GM19023 (cell line): ENCODE results near the gene HBA1.
"Not testable (repeated sequence)": the region's sequence is repeated elsewhere in the genome, so short reads cannot be mapped to it uniquely, and the experiment has no call there.

ENCODE experiments used
- ATAC-seq: cut with Tn5 transposase; IDR thresholded peaks from one replicate; pipeline ENCODE4 v1.9.1; 2021; ENCODE audit warnings: mild to moderate bottlenecking, moderate library complexity; ENCODE audit not compliant: unreplicated experiment

HBA1 gene

DNA sequence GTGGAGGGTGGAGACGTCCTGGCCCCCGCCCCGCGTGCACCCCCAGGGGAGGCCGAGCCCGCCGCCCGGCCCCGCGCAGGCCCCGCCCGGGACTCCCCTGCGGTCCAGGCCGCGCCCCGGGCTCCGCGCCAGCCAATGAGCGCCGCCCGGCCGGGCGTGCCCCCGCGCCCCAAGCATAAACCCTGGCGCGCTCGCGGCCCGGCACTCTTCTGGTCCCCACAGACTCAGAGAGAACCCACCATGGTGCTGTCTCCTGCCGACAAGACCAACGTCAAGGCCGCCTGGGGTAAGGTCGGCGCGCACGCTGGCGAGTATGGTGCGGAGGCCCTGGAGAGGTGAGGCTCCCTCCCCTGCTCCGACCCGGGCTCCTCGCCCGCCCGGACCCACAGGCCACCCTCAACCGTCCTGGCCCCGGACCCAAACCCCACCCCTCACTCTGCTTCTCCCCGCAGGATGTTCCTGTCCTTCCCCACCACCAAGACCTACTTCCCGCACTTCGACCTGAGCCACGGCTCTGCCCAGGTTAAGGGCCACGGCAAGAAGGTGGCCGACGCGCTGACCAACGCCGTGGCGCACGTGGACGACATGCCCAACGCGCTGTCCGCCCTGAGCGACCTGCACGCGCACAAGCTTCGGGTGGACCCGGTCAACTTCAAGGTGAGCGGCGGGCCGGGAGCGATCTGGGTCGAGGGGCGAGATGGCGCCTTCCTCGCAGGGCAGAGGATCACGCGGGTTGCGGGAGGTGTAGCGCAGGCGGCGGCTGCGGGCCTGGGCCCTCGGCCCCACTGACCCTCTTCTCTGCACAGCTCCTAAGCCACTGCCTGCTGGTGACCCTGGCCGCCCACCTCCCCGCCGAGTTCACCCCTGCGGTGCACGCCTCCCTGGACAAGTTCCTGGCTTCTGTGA lies at the start of gene HBA1:
TSS of gene HBA1 (plus strand) at position 204 of the 906 bp plus-strand sequence. CDS start at position 241, 37 bp downstream.
- not testable (repeated sequence) for ATAC-seq

GRCh38 chr16:129075-129474 lies 47.4 kb upstream of the HBA1 start:
- no peak for ATAC-seq

DNA sequence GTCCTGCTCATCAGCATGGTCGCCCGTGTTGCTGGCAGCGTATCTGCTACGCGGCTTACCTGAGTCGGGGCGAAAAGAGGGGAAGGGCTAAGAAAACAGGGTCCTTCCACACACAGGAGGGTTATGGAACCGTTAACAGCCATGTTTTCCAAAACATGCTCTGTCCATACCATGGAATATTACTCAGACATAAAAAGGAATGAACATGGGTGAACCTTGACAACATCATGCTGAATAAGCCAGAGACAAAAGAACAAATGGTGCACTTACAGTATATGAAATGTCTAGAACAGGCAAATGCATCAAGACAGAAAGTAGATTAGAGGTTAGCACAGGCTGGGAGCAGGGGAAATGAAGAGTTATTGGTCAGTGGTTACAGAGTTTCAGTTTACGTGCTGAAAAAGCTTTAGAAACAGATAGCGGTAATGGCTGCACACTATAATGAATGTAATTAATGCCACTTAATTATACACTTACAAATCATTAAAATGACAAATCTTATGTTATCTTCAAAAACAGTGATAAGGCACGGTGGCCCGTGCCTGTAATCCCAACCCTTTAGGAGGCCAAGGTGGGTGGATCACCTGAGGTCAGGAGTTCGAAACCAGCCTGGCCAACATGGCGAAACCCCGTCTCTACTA lies 45.8 kb upstream of the HBA1 start:
- ATAC-seq = no peak

GRCh38 chr16:132120-132519 lies 44.4 kb upstream of the HBA1 start:
- ATAC-seq = no peak

GRCh38 chr16:133716-134115 lies 42.8 kb upstream of the HBA1 start:
- no peak for ATAC-seq

- no peak for ATAC-seq
Observed at GRCh38 chr16:138049-138417, 38.4 kb upstream of the HBA1 start.

DNA sequence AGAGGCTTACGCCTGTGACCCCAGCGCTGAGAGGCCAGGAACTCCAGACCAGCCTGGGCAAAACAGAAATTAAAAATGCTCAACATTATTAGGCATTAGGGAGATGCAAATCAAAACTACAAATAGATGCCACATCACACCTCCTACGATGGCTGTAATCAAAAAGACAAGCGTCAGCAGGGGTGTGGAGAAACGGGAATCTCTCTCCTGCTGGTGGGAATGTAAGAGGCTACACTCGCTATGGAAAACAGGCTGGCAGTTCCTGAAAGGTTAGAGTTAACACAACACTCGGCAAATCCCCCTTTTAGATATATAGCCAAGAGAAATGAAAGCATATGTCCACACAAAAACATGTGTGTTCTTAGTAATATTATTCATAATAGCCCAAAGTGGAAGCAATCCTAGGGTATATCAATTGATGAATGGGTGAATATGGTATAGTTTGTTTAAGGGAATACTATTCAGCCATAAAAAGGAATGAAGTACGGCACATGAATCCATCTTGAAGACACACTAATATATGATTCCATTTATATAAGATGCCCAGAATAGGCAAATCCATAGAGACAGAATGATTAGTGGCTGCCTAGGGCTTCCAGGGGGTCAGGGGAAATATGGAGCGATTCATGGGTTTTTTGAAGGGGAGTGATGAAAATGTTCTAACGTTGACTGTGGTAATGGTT lies 36.2 kb upstream of the HBA1 start:
- no peak for ATAC-seq

- no peak for ATAC-seq
Observed at GRCh38 chr16:142405-142967, 34.0 kb upstream of the HBA1 start.

- no peak for ATAC-seq
Observed at GRCh38 chr16:143047-143446, 33.4 kb upstream of the HBA1 start.

- no peak for ATAC-seq
Observed at GRCh38 chr16:143456-143855, 33.0 kb upstream of the HBA1 start.

DNA sequence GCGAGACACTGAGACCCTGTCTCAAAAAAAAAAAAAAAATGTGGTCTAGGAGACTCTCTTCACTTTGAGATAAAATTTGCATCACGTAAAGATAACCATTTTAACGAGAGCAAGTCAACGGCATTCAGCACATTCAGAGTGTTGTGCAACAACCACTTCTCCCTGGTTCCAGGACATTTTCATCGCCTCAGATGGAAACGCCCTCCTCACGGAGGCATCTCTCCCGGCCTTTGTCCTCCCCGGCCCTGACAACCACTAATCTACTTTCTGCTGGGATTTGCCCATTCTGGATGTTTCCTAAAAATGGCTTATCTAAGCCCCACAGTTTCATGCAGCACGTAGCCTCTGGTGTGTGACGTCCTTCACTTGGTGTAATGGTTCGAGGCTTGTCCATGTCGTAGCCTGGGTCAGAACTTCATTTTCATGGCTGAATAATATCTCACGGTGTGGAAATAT lies 31.7 kb upstream of the HBA1 start:
- ATAC-seq = no peak

DNA sequence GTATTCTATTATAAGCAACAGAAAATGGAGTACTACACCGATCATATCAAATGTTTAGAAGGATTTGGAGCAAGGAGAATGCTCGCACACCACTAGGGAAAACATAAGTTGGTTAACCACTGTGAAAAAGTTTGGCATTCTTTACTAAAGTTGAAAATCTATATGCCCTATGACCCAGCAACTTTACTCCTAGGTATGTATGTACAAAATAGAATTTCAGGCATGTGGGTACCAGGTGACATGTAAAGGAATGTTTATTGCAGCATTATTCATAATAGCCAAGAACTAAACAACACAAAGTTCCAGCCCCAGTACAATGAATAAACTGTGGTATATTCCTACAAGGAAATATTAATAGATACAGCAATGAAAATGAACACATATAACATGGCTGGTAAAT lies 29.8 kb upstream of the HBA1 start:
- ATAC-seq = no peak

DNA sequence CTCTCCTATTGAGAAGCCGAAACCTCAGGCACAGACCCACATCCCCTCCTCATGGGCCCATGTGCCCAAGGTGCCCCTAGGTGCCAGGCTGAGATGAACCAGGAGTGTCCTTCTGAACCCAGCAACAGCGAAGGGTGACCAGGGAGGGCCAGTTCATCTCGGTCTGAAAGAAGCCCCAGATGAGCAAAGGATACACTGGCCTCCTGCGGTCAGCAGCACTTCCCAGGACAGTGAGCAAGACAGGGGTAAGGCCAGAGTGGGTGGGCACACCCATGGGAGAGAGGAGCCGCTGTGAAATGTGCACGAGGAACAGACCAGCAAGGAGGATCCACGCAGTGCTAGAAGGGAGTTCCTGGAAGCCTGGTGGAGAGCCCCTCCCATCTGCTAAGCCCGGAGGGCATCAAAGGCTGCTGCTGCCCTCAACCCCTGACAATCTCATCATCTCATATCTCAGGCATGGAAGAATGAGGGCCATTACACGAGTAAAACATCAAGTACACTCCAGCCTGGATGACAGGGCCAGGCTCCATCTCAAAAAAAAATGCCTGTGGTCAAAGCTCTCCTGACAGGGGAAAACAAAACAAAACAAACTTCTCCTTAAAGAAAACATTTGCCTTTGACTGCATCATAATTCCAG lies 27.3 kb upstream of the HBA1 start:
- no peak for ATAC-seq

- no peak for ATAC-seq
Observed at GRCh38 chr16:152141-153128, 24.0 kb upstream of the HBA1 start, which contains the start of gene HBZ. TSS of gene HBZ (plus strand) at chr16:152644. CDS start at chr16:152910, 266 bp downstream.

GRCh38 chr16:153129-153521 lies 23.4 kb upstream of the HBA1 start:
- ATAC-seq = not testable (repeated sequence)

DNA sequence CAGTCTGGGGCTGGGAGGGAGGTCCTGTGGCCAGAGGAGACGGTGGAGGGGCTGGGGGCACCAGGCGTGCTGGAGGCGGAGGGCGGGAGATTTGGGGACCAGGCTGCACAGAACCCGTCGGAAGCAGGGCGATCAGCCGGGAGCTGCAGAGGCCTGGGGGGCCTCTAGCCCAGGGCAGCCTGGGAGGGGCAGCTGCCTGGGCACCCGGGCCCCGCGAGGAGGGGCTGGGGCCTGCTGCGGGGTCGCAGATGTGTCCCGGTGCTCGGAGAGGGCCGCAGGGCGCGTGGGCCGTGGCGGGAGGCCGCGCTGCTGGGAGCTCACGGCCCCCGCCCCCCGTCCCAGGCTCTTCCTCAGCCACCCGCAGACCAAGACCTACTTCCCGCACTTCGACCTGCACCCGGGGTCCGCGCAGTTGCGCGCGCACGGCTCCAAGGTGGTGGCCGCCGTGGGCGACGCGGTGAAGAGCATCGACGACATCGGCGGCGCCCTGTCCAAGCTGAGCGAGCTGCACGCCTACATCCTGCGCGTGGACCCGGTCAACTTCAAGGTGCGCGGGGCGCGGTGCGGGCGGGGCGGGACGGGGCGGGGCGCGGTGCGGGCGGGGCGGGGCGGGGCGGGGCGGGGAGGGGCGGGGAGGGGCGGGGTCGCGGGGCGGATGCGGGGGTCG lies 22.8 kb upstream of the HBA1 start:
- not testable (repeated sequence) for ATAC-seq

GRCh38 chr16:154217-155030 lies 22.1 kb upstream of the HBA1 start:
- no peak for ATAC-seq

DNA sequence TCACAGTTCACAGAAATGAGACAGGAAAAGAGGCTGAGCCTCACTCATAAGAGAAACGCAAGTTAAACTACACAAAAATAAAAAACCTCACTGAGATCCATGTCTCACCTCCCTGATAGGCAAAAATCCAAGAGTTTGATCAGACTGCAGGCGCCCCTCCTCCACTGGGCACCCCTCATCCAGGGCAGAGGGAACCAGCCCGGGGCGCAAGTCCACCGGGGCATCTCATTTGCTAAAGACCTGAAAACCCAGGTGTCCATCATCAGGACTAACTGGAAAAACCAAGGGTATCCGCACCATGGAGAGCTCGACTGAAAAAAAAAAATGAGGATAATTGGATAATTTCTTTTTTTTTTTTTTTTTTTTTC lies 21.5 kb upstream of the HBA1 start:
- ATAC-seq = no peak
